Adrenal gland (tissue), 12 donors: ENCODE data around the gene HELZ. TPM values are rescaled to one million over a fixed set of nuclear protein-coding genes. Genes with fewer than 3 reads are reported as not detected.

Experiments used
- DNase-seq, 7 donors: peaks; one replicate each; pipeline ENCODE4 v3.0.0-alpha.2; 2019 to 2020
- H3K27ac ChIP-seq, 5 donors: fragments of 200-600 bp; sonication (generic) in 4 of 5; 1 replicate in 3 of 5; 2 replicates in 2 of 5; pipeline versions ENCODE4 v1.5.1 to v1.8.0; 2016 to 2020; ENCODE audit warnings: mild to moderate bottlenecking in 1 of 5
- H3K27me3 ChIP-seq: fragments of 200-600 bp; 2 replicates; pipeline ENCODE4 v1.8.0; 2021
- H3K36me3 ChIP-seq, 2 donors: fragments of 200-600 bp; replicated peaks in 1 of 2; 1 replicate in 1 of 2; 2 replicates in 1 of 2; pipeline versions ENCODE4 v1.5.1 to v1.8.0; 2018 to 2022
- H3K4me1 ChIP-seq, 2 donors: fragments of 200-600 bp; replicated peaks in 1 of 2; 1 replicate in 1 of 2; 2 replicates in 1 of 2; pipeline versions ENCODE4 v1.5.1 to v1.8.0; 2018 to 2021
- H3K4me3 ChIP-seq, 4 donors: fragments of 200-600 bp; sonication (generic) in 3 of 4; one replicate each; pipeline ENCODE4 v1.5.1; 2016 to 2018
- H3K9me3 ChIP-seq, 3 donors: fragments of 200-600 bp; sonication (generic) in 1 of 3; replicated peaks in 1 of 3; 1 replicate in 2 of 3; 2 replicates in 1 of 3; pipeline versions ENCODE4 v1.5.1 to v1.8.0; 2016 to 2021
- CTCF ChIP-seq, 6 experiments: fragments of 450-650 bp in 4 of 6; fragments of 200-600 bp in 2 of 6; sonication (generic) in 1 of 6; IDR thresholded peaks; 1 replicate in 5 of 6; 2 replicates in 1 of 6; pipeline versions ENCODE4 v1.5.1 to v1.8.0; 2016 to 2021; ENCODE audit warnings: antibody characterized with exemption in 6 of 6, mild to moderate bottlenecking in 2 of 6, moderate library complexity in 1 of 6
- POLR2A ChIP-seq, 2 donors: fragments of 450-650 bp; IDR thresholded peaks; one replicate each; pipeline ENCODE4 v1.6.1; 2017; ENCODE audit warnings: antibody characterized with exemption in 2 of 2, mild to moderate bottlenecking in 2 of 2, moderate library complexity in 1 of 2
- WGBS, 4 donors: extraction: QIAGEN DNeasy Blood & Tissue Kit in 2 of 4; methylation state at CpG; one replicate each; pipeline versions ENCODE4 v1.1.5 to v1.1.7; 2013 to 2017; 5-methylcytosine and 5-hydroxymethylcytosine counted together
- intact Hi-C, 2 donors: fragments of 100-400 bp; cut with DNase I; formaldehyde crosslinking; loops; one replicate each; pipeline versions ENCODE4 v1.14.1 to v1.15.0; 2022 to 2023
- polyA plus RNA-seq, 3 donors: library from polyadenylated mRNA; stranded (reverse); fragments of 200-250 nt in 2 of 3; fragments of 350-450 nt in 1 of 3; fragmentation: Illumina TruSeq in 1 of 3; extraction: RNeasy Lipid Tissue Mini Kit (QIAGEN cat#74804) in 1 of 3; gene quantifications; one replicate each; pipeline ENCODE4 v1.2.3, GENCODE V29; 2013 to 2014
- total RNA-seq, 9 donors: library from RNA; depleted of rRNA in 4 of 9; stranded (reverse); fragments of >200 nt in 4 of 9; fragments of 120-200 nt in 1 of 9; fragmentation: NEBNext Ultra II Directional in 1 of 9; extraction: Animal tissue kit (Norgen Biotek cat#: 25700) in 1 of 9; gene quantifications; one replicate each; pipeline versions ENCODE4 v1.1.0 to v1.2.4, GENCODE V29; 2013 to 2023
- donor health status: healthy with polysubstance abuse.
- donor health status: Bipolar disorder and iron deficiency.
- donor health status: DM: yes; HTN: yes; CAD: no.
- donor health status: DM: no; HTN: no; CAD: no.
- donor health status: DM: no; HTN: no; CAD: no.
- donor health status: DM: yes; HTN: yes; CAD: no.

HELZ gene
- total and polyA plus RNA-seq, 12 donors = 3.1 to 88.0 (median 47.9) TPM

GRCh38 chr17:67180275-67180674 is 64.7 kb downstream of the HELZ start:
- peaks cover 0 to 18% of the 10 kb centered on the region in 2 donors for H3K4me1 ChIP-seq
- TF ChIP-seq POLR2A (IDR thresholded peaks at IDR 0.05) (no peak), CTCF (IDR thresholded peaks at IDR 0.05) (no peak)
- intact Hi-C loops = no loop called here
- H3K9me3 ChIP-seq = no peaks in the 10 kb centered on the region
- no peak overlapping the region for H3K27ac ChIP-seq
- DNase-seq = no peak
- WGBS, 4 donors = 76 to 84% (median 80%) methylated on average over 5 of the region's 5 CpGs
- peaks cover 0 to 15% of the 10 kb centered on the region in 2 donors for H3K36me3 ChIP-seq
- H3K27me3 ChIP-seq = no peaks in the 10 kb centered on the region
- H3K4me3 ChIP-seq = no peak overlapping the region

- WGBS, 4 donors = 71 to 84% (median 83%) methylated on average over 4 of the region's 4 CpGs
- TF ChIP-seq POLR2A (IDR thresholded peaks at IDR 0.05) (no peak), CTCF (IDR thresholded peaks at IDR 0.05) (no peak)
- intact Hi-C loops = no loop called here
Observed at GRCh38 chr17:67178555-67178954, 66.4 kb downstream of the HELZ start.

GRCh38 chr17:67177732-67178131 is 67.3 kb downstream of the HELZ start:
- H3K36me3 ChIP-seq = peaks cover 0 to 15% of the 10 kb centered on the region in 2 donors
- DNase-seq = no peak
- H3K9me3 ChIP-seq = no peaks in the 10 kb centered on the region
- TF ChIP-seq POLR2A (IDR thresholded peaks at IDR 0.05) (no peak), CTCF (IDR thresholded peaks at IDR 0.05) (no peak)
- intact Hi-C loops = no loop called here
- no peak overlapping the region for H3K4me3 ChIP-seq
- H3K27me3 ChIP-seq = no peaks in the 10 kb centered on the region
- peaks cover 0 to 5% of the 10 kb centered on the region in 2 donors for H3K4me1 ChIP-seq
- no peak overlapping the region for H3K27ac ChIP-seq

More at GRCh38 chr17:67178555-67178954, 66.4 kb downstream of the HELZ start:
- Histone ChIP-seq H3K9me3 (no peaks in the 10 kb centered on the region), H3K27ac (no peak overlapping the region), H3K36me3 (peaks cover 0 to 15% of the 10 kb centered on the region in 2 donors), H3K4me3 (no peak overlapping the region), H3K4me1 (peaks cover 0 to 11% of the 10 kb centered on the region in 2 donors), H3K27me3 (no peaks in the 10 kb centered on the region)
- DNase-seq = no peak

- Histone ChIP-seq H3K4me3 (no peak overlapping the region), H3K9me3 (no peaks in the 10 kb centered on the region), H3K27ac (no peak overlapping the region), H3K4me1 (no peaks in the 10 kb centered on the region), H3K36me3 (peaks cover 0 to 15% of the 10 kb centered on the region in 2 donors), H3K27me3 (no peaks in the 10 kb centered on the region)
- intact Hi-C loops = no loop called here
- no peak for TF ChIP-seq CTCF (IDR thresholded peaks at IDR 0.05)
- TF ChIP-seq POLR2A (IDR thresholded peaks at IDR 0.05) = no peak
- WGBS, 4 donors = 94 to 99% (median 95%) methylated on average over 3 to 5 of the region's 5 CpGs
- no peak for DNase-seq
Observed at GRCh38 chr17:67174190-67174589, 70.8 kb downstream of the HELZ start.
